WTC11 (cell line): Measurements from ENCODE around the gene BLCAP. TPM values are rescaled to one million over a fixed set of nuclear protein-coding genes. Genes with fewer than 3 reads are reported as not detected.

Experiments used
- ATAC-seq: fragments of 200-7000 bp; cut with Tn5 transposase; 2 replicates; pipeline ENCODE4 v1.10.0; 2021; ENCODE audit warnings: mild to moderate bottlenecking, moderate library complexity
- CTCF ChIA-PET: fragments of 300-600 bp; sonication (Branson Sonifier 250); formaldehyde crosslinking; loops from one replicate; lab custom pipeline; 2021; ENCODE audit warnings: antibody characterized with exemption; lab: Charles Lee
- POLR2A ChIA-PET: fragments of 350-600 bp; sonication (Branson Sonifier 250); formaldehyde crosslinking; loops from one replicate; lab custom pipeline; 2021; ENCODE audit warnings: antibody characterized with exemption; lab: Charles Lee
- DNase-seq: peaks from one replicate; pipeline ENCODE4 v3.0.0; 2021; ENCODE audit warnings: low spot score
- H3K27ac Mint-ChIP-seq: 2 replicates; pipeline ENCODE4 v1.8.0; 2021; ENCODE audit warnings: mixed read lengths
- H3K27me3 Mint-ChIP-seq: 2 replicates; pipeline ENCODE4 v1.8.0; 2021; ENCODE audit warnings: low read depth, mild to moderate bottlenecking, moderate library complexity, mixed read lengths
- H3K36me3 Mint-ChIP-seq: 2 replicates; pipeline ENCODE4 v1.8.0; 2021; ENCODE audit warnings: mixed read lengths
- H3K4me1 Mint-ChIP-seq: 2 replicates; pipeline ENCODE4 v1.8.0; 2022; ENCODE audit warnings: mixed read lengths
- H3K4me3 Mint-ChIP-seq: 2 replicates; pipeline ENCODE4 v1.8.0; 2021; ENCODE audit warnings: mild to moderate bottlenecking, moderate library complexity, mixed read lengths
- H3K9me3 Mint-ChIP-seq: 2 replicates; pipeline ENCODE4 v1.8.0; 2021; ENCODE audit warnings: mixed read lengths
- AFF4 ChIP-seq: sonication (generic); formaldehyde crosslinking; IDR thresholded peaks from 2 replicates; pipeline ENCODE4 v1.8.1; 2023; ENCODE audit warnings: mild to moderate bottlenecking, missing genetic modification reagents, borderline replicate concordance
- ATF1 ChIP-seq: sonication (generic); formaldehyde crosslinking; IDR thresholded peaks from 2 replicates; pipeline ENCODE4 v1.8.1; 2023; ENCODE audit warnings: mild to moderate bottlenecking, moderate library complexity, missing genetic modification reagents
- ELF4 ChIP-seq: sonication (generic); formaldehyde crosslinking; IDR thresholded peaks from 2 replicates; pipeline ENCODE4 v1.8.1; 2022; ENCODE audit warnings: low read depth, mild to moderate bottlenecking, moderate library complexity, missing genetic modification reagents
- ESRRA ChIP-seq: sonication (generic); formaldehyde crosslinking; IDR thresholded peaks from 2 replicates; pipeline ENCODE4 v1.8.1; 2022; ENCODE audit warnings: mild to moderate bottlenecking, missing genetic modification reagents, borderline replicate concordance
- IRF2 ChIP-seq: sonication (generic); formaldehyde crosslinking; IDR thresholded peaks from 2 replicates; pipeline ENCODE4 v1.8.0; 2022; ENCODE audit warnings: low read depth, missing genetic modification reagents, borderline replicate concordance
- NR2C2 ChIP-seq: sonication (generic); formaldehyde crosslinking; IDR thresholded peaks from 2 replicates; pipeline ENCODE4 v1.8.0; 2022; ENCODE audit warnings: mild to moderate bottlenecking, missing genetic modification reagents
- SP1 ChIP-seq: sonication (generic); formaldehyde crosslinking; conservative IDR thresholded peaks from 2 replicates; pipeline ENCODE4 v1.8.1; 2022; ENCODE audit warnings: missing genetic modification reagents
- TEAD1 ChIP-seq: sonication (generic); formaldehyde crosslinking; IDR thresholded peaks from 2 replicates; pipeline ENCODE4 v1.8.0; 2022; ENCODE audit warnings: mild to moderate bottlenecking, missing genetic modification reagents
- TEAD4 ChIP-seq: sonication (generic); formaldehyde crosslinking; IDR thresholded peaks from 2 replicates; pipeline ENCODE4 v1.8.0; 2022; ENCODE audit warnings: mild to moderate bottlenecking, missing genetic modification reagents
- TP53 ChIP-seq: sonication (generic); formaldehyde crosslinking; IDR thresholded peaks from 2 replicates; pipeline ENCODE4 v1.8.1; 2023; ENCODE audit warnings: mild to moderate bottlenecking, missing genetic modification reagents
- ZBTB21 ChIP-seq: sonication (generic); formaldehyde crosslinking; IDR thresholded peaks from 2 replicates; pipeline ENCODE4 v1.8.1; 2023; ENCODE audit warnings: mild to moderate bottlenecking, missing genetic modification reagents, borderline replicate concordance
- ZNF232 ChIP-seq: sonication (generic); formaldehyde crosslinking; IDR thresholded peaks from 2 replicates; pipeline ENCODE4 v1.8.0; 2022; ENCODE audit warnings: mild to moderate bottlenecking, missing genetic modification reagents
- ZNF281 ChIP-seq: sonication (generic); formaldehyde crosslinking; IDR thresholded peaks from 2 replicates; pipeline ENCODE4 v1.8.0; 2023; ENCODE audit warnings: mild to moderate bottlenecking, missing genetic modification reagents
- ZNF317 ChIP-seq: sonication (generic); formaldehyde crosslinking; IDR thresholded peaks from 2 replicates; pipeline ENCODE4 v1.8.1; 2023; ENCODE audit warnings: low read depth, mild to moderate bottlenecking, moderate library complexity, missing genetic modification reagents, borderline replicate concordance
- ZNF416 ChIP-seq: fragments of 250-450 bp; sonication (Bioruptor Pico); IDR thresholded peaks from 2 replicates; pipeline ENCODE4 v1.9.0; 2021; ENCODE audit warnings: mild to moderate bottlenecking, inconsistent platforms
- ZNF425 ChIP-seq: fragments of 250-450 bp; sonication (Bioruptor Pico); conservative IDR thresholded peaks from 2 replicates; pipeline ENCODE4 v1.9.0; 2021; ENCODE audit warnings: mild to moderate bottlenecking
- total RNA-seq: library from RNA; stranded (reverse); gene quantifications from 3 replicates; pipeline ENCODE4 v1.2.3, GENCODE V29; 2021
- TF ChIP-seq, protein P1 (sequence below): sonication (generic); formaldehyde crosslinking; IDR thresholded peaks from 2 replicates; pipeline ENCODE4 v1.8.0; 2022; ENCODE audit warnings: mild to moderate bottlenecking, missing genetic modification reagents
- TF ChIP-seq, protein P2 (sequence below): fragments of 250-450 bp; sonication (Bioruptor Pico); IDR thresholded peaks from 2 replicates; pipeline ENCODE4 v1.9.0; 2021; ENCODE audit warnings: mild to moderate bottlenecking
- TF ChIP-seq, protein P3 (sequence below): sonication (generic); formaldehyde crosslinking; IDR thresholded peaks from 2 replicates; pipeline ENCODE4 v1.8.1; 2023; ENCODE audit warnings: mild to moderate bottlenecking, missing genetic modification reagents, moderate library complexity
- TF ChIP-seq, protein P4 (sequence below): sonication (generic); formaldehyde crosslinking; IDR thresholded peaks from 2 replicates; pipeline ENCODE4 v1.8.1; 2022; ENCODE audit warnings: mild to moderate bottlenecking, moderate library complexity, missing genetic modification reagents

Gene BLCAP
- total RNA-seq, 1 experiment from 2014 or later: 85.6 TPM

DNA sequence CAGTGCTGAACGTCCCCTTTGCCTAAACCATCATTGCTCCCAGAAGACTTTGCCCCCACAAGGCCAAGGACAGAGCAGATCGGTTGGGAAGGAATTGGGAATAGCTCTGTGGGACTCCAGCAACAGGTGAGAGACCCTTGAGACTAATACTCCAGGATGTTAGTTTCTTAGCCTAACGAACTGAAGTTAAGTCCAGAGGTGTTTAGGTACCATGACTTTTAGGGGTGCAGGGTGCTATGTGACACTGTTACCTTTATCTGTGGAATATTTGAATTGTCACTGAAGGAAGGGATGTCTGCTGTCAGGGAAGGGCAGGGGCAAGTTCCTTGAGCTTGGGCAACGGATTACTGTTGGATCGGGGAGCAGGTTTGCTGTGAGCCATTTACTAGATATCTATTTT, 1.9 kb downstream of the BLCAP start (continued):
- no peak for TF ChIP-seq ZNF281 (CRISPR knock-in tag)
- TF ChIP-seq TP53 (CRISPR knock-in tag): no peak
- no peak for TF ChIP-seq ZNF317 (CRISPR knock-in tag)
- TF ChIP-seq TEAD1: no peak
- no peak for TF ChIP-seq AFF4

GRCh38 chr20:37524859-37525708, 2.6 kb downstream of the BLCAP start:
- H3K9me3 Mint-ChIP-seq: no peaks in the 10 kb centered on the region
- CTCF ChIA-PET: no interaction called here

More at GRCh38 chr20:37524859-37525708, 2.6 kb downstream of the BLCAP start:
- H3K27ac Mint-ChIP-seq: peak overlapping the region; percentile 93
- ATAC-seq (no peak), DNase-seq (no peak)
- H3K4me1 Mint-ChIP-seq: peaks cover 66% of the 10 kb centered on the region
- H3K4me3 Mint-ChIP-seq: peak overlapping the region; percentile 87
- no peaks in the 10 kb centered on the region; the same call in 1 of the 2 replicates for H3K27me3 Mint-ChIP-seq
- TF ChIP-seq ZNF232 (CRISPR knock-in tag) (no peak), NR2C2 (CRISPR knock-in tag) (no peak), ELF4 (CRISPR knock-in tag) (no peak), ZNF425 (no peak), SP1 (CRISPR knock-in tag) (no peak), IRF2 (CRISPR knock-in tag) (no peak), ESRRA (CRISPR knock-in tag) (no peak), TEAD4 (CRISPR knock-in tag) (no peak), ATF1 (CRISPR knock-in tag) (no peak), ZBTB21 (no peak), ZNF416 (no peak)
- TF ChIP-seq, protein P1, sequence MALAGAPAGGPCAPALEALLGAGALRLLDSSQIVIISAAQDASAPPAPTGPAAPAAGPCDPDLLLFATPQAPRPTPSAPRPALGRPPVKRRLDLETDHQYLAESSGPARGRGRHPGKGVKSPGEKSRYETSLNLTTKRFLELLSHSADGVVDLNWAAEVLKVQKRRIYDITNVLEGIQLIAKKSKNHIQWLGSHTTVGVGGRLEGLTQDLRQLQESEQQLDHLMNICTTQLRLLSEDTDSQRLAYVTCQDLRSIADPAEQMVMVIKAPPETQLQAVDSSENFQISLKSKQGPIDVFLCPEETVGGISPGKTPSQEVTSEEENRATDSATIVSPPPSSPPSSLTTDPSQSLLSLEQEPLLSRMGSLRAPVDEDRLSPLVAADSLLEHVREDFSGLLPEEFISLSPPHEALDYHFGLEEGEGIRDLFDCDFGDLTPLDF (CRISPR knock-in tag): no peak
- TF ChIP-seq, protein P2, sequence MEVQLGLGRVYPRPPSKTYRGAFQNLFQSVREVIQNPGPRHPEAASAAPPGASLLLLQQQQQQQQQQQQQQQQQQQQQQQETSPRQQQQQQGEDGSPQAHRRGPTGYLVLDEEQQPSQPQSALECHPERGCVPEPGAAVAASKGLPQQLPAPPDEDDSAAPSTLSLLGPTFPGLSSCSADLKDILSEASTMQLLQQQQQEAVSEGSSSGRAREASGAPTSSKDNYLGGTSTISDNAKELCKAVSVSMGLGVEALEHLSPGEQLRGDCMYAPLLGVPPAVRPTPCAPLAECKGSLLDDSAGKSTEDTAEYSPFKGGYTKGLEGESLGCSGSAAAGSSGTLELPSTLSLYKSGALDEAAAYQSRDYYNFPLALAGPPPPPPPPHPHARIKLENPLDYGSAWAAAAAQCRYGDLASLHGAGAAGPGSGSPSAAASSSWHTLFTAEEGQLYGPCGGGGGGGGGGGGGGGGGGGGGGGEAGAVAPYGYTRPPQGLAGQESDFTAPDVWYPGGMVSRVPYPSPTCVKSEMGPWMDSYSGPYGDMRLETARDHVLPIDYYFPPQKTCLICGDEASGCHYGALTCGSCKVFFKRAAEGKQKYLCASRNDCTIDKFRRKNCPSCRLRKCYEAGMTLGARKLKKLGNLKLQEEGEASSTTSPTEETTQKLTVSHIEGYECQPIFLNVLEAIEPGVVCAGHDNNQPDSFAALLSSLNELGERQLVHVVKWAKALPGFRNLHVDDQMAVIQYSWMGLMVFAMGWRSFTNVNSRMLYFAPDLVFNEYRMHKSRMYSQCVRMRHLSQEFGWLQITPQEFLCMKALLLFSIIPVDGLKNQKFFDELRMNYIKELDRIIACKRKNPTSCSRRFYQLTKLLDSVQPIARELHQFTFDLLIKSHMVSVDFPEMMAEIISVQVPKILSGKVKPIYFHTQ (CRISPR knock-in tag): no peak
- TF ChIP-seq, protein P3, sequence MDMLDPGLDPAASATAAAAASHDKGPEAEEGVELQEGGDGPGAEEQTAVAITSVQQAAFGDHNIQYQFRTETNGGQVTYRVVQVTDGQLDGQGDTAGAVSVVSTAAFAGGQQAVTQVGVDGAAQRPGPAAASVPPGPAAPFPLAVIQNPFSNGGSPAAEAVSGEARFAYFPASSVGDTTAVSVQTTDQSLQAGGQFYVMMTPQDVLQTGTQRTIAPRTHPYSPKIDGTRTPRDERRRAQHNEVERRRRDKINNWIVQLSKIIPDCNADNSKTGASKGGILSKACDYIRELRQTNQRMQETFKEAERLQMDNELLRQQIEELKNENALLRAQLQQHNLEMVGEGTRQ (CRISPR knock-in tag): no peak
- TF ChIP-seq, protein P4, sequence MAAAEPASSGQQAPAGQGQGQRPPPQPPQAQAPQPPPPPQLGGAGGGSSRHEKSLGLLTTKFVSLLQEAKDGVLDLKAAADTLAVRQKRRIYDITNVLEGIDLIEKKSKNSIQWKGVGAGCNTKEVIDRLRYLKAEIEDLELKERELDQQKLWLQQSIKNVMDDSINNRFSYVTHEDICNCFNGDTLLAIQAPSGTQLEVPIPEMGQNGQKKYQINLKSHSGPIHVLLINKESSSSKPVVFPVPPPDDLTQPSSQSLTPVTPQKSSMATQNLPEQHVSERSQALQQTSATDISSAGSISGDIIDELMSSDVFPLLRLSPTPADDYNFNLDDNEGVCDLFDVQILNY (CRISPR knock-in tag): no peak
- H3K36me3 Mint-ChIP-seq: peaks cover 6% of the 10 kb centered on the region
- POLR2A ChIA-PET: interaction anchor here (2.3 kb wide), 1 partner anchor 128 kb away, joined by 8 read pairs; no protein-coding TSS in a partner anchor
